NCI-H1048 (cell line): Measurements from ENCODE around the gene RASGRF2.

Experiments used
- DNase-seq: peaks from one replicate; lab custom pipeline; 2025; lab: John Stamatoyannopoulos, UW

Gene RASGRF2

GRCh38 chr5:81169924-81170323 is 209.8 kb downstream of the RASGRF2 start:
- no peak for DNase-seq

- no peak for DNase-seq
These were observed 211.6 kb downstream of the RASGRF2 start for GRCh38 chr5:81171769-81172168.

GRCh38 chr5:81172710-81173109 is 212.5 kb downstream of the RASGRF2 start:
- DNase-seq: no peak

- DNase-seq: no peak
These were observed 216.9 kb downstream of the RASGRF2 start for GRCh38 chr5:81177061-81177460.

GRCh38 chr5:81179959-81180358 is 219.8 kb downstream of the RASGRF2 start:
- DNase-seq: no peak

- no peak for DNase-seq
These were observed 220.8 kb downstream of the RASGRF2 start for GRCh38 chr5:81180780-81181460.

- DNase-seq: no peak
These were observed 221.6 kb downstream of the RASGRF2 start for GRCh38 chr5:81181576-81182316.

GRCh38 chr5:81182396-81183390 is 222.5 kb downstream of the RASGRF2 start:
- DNase-seq: no peak

- no peak for DNase-seq
These were observed 223.9 kb downstream of the RASGRF2 start for GRCh38 chr5:81183811-81184748.

GRCh38 chr5:81184749-81185110 is 224.6 kb downstream of the RASGRF2 start:
- no peak for DNase-seq

- DNase-seq: no peak
These were observed 227.7 kb downstream of the RASGRF2 start for GRCh38 chr5:81187885-81188284.

- DNase-seq: no peak
These were observed 228.8 kb downstream of the RASGRF2 start for GRCh38 chr5:81188962-81189361.

GRCh38 chr5:81189875-81190498 is 229.8 kb downstream of the RASGRF2 start:
- no peak for DNase-seq

- no peak for DNase-seq
These were observed 231.7 kb downstream of the RASGRF2 start for GRCh38 chr5:81191726-81192372.

GRCh38 chr5:81192373-81192750 is 232.2 kb downstream of the RASGRF2 start:
- DNase-seq: no peak

- peak; percentile 17 for DNase-seq
These were observed 234.6 kb downstream of the RASGRF2 start for GRCh38 chr5:81194633-81195334.

GRCh38 chr5:81195335-81195929 is 235.3 kb downstream of the RASGRF2 start:
- DNase-seq: no peak

GRCh38 chr5:81202655-81203054 is 242.5 kb downstream of the RASGRF2 start:
- no peak for DNase-seq

GRCh38 chr5:81203729-81204128 is 243.6 kb downstream of the RASGRF2 start:
- no peak for DNase-seq
